NCI-H2227 (cell line): Measurements from ENCODE around the gene LRIG3.
A peak's percentile ranks its signal among the peaks of the same experiment; 100 is the strongest.
"Not testable (repeated sequence)": the region's sequence is repeated elsewhere in the genome, so short reads cannot be mapped to it uniquely, and the experiment has no call there.

Experiments used
- DNase-seq: peaks from one replicate; lab custom pipeline; 2025; ENCODE audit not compliant: unreplicated experiment; lab: John Stamatoyannopoulos, UW

Gene LRIG3

GRCh38 chr12:58920102-58920960 lies at the start of gene LRIG3:
Gene LRIG3, minus strand, starts transcription at chr12:58920504. Its CDS starts 269 bp downstream, at chr12:58920235.
- peak; percentile 15 for DNase-seq

- no peak for DNase-seq
These were observed 48.9 kb upstream of the LRIG3 start for GRCh38 chr12:58969237-58969636.

- DNase-seq: no peak
These were observed 47.3 kb upstream of the LRIG3 start for GRCh38 chr12:58967561-58967960.

GRCh38 chr12:58966939-58967338 lies 46.6 kb upstream of the LRIG3 start:
- DNase-seq: no peak

GRCh38 chr12:58965568-58965967 lies 45.3 kb upstream of the LRIG3 start:
- no peak for DNase-seq

GRCh38 chr12:58963844-58964243 lies 43.5 kb upstream of the LRIG3 start:
- no peak for DNase-seq

- DNase-seq: no peak
These were observed 41.6 kb upstream of the LRIG3 start for GRCh38 chr12:58961906-58962305.

- no peak for DNase-seq
These were observed 40.9 kb upstream of the LRIG3 start for GRCh38 chr12:58961166-58961565.

GRCh38 chr12:58959639-58960300 lies 39.5 kb upstream of the LRIG3 start:
- no peak for DNase-seq

GRCh38 chr12:58957298-58957697 lies 37.0 kb upstream of the LRIG3 start:
- DNase-seq: no peak

GRCh38 chr12:58955849-58956248 lies 35.5 kb upstream of the LRIG3 start:
- no peak for DNase-seq

- no peak for DNase-seq
These were observed 33.7 kb upstream of the LRIG3 start for GRCh38 chr12:58954002-58954401.

- no peak for DNase-seq
These were observed 30.4 kb upstream of the LRIG3 start for GRCh38 chr12:58950739-58951100.

- not testable (repeated sequence) for DNase-seq
These were observed 29.8 kb upstream of the LRIG3 start for GRCh38 chr12:58949954-58950738.

GRCh38 chr12:58943079-58943478 lies 22.8 kb upstream of the LRIG3 start:
- no peak for DNase-seq

GRCh38 chr12:58942345-58942744 lies 22.0 kb upstream of the LRIG3 start:
- no peak for DNase-seq

- DNase-seq: no peak
These were observed 19.2 kb upstream of the LRIG3 start for GRCh38 chr12:58939399-58940100.

- no peak for DNase-seq
These were observed 18.1 kb upstream of the LRIG3 start for GRCh38 chr12:58938440-58938839.

- no peak for DNase-seq
These were observed 14.2 kb upstream of the LRIG3 start for GRCh38 chr12:58934528-58934927.

- DNase-seq: no peak
These were observed 12.7 kb upstream of the LRIG3 start for GRCh38 chr12:58932806-58933681.
